ENCODE results near the gene NDUFS7.
A peak's percentile ranks its signal among the peaks of the same experiment; 100 is the strongest.

The NDUFS7 gene

DNA sequence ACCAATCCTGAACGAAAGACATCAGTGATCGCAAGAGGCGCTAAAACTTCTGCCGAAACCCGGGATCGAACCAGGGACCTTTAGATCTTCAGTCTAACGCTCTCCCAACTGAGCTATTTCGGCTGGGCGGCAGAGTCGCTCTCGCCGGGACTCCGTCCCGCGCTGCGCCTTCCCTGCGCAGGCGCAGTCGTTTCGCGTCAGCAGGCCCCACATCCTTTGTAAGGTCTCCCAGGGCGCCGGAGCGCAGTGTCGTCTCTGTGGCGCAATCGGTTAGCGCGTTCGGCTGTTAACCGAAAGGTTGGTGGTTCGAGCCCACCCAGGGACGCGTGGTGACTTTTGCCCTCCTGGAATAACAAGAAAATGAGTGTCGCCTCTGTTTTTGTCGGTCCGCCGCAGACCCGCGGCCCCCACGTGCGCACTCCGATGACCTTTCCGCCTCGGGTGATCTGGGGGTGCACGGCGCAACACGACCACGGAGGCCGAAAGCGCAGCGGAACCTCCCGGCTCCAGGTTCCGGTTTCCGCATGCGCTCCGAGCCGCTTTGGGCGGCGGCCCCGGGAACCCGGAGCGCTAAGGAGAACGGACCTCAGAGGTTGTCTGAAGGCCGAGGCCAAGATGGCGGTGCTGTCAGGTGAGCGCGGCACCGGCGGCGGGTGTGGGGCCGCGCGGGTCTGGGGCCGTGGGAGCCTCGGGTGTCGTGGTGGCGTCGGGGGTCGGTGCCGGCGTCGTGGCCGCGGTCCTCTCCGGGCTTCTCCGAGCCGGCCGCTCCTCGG is at the start of gene NDUFS7:
NDUFS7 (plus strand) TSS at position 596 of the 773 bp plus-strand sequence; CDS start at position 616, 20 bp downstream.
- peak; percentile 51 for DNase-seq

GRCh38 chr19:1336079-1336684 is 47.5 kb upstream of the NDUFS7 start:
- DNase-seq = no peak

GRCh38 chr19:1340681-1341469 is 42.8 kb upstream of the NDUFS7 start:
- no peak for DNase-seq

DNA sequence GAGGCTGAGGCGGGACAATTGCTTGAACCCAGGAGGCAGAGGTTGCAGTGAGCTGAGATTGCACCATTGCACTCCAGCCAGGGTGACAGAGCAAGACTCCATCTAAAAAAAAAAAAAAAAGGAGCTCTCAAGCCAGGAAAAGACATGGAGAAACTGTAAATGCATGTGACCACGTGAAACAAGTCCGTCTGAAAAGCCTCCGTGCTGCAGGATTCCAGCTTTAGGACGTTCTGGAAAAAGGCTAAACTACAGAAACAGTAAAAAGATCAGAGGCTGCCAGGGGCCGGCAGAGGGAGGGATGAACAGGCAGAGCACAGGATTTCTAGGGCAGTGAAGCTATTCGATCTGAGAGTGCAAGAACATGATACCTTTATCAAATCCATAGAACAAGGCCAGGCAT is 40.7 kb upstream of the NDUFS7 start:
- DNase-seq = no peak

- DNase-seq = no peak
These were observed 34.5 kb upstream of the NDUFS7 start for GRCh38 chr19:1349211-1349610.

- no peak for DNase-seq
These were observed 32.8 kb upstream of the NDUFS7 start for GRCh38 chr19:1350867-1351266.

DNA sequence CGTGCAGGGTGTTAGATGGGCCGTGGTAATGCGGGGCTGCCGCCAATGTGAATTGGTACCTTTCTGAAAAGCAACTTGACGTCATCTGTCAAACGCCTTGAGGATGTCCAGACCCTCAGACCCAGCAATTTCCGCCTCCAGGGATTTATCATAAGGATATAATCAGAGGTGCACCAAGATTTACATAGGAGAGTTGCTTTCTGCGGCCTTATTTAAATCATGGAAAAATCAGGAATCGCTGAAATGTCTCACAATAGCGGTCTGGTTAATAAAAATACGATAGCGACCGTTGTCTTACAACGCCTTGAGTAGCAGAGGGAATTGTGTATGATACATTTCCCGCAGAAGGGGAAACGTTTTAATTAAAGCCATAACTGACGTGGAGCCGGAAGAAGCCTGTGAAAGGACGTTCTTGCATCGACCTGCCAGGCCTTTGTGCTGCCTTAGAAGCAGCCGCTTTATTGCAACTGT is 32.3 kb upstream of the NDUFS7 start:
- DNase-seq = no peak

DNA sequence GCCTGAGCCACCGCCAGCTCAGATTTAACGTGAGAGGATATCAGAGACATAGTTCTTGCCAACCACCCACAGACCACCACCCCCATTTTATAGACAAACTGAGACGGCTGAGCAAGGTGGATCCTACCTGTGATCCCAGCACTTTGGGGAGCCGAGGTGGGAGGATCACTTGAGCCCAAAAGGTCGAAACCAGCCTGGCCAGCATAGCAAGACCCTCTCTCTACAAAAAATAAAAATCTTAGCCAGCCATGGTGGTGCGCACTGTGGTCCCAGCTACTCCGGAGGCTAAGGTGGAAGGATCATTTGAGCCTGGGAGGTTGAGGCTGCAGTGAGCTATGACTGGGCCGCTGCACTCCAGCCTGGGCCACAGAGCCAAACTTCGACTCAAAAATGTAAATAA is 30.6 kb upstream of the NDUFS7 start:
- DNase-seq = no peak

DNA sequence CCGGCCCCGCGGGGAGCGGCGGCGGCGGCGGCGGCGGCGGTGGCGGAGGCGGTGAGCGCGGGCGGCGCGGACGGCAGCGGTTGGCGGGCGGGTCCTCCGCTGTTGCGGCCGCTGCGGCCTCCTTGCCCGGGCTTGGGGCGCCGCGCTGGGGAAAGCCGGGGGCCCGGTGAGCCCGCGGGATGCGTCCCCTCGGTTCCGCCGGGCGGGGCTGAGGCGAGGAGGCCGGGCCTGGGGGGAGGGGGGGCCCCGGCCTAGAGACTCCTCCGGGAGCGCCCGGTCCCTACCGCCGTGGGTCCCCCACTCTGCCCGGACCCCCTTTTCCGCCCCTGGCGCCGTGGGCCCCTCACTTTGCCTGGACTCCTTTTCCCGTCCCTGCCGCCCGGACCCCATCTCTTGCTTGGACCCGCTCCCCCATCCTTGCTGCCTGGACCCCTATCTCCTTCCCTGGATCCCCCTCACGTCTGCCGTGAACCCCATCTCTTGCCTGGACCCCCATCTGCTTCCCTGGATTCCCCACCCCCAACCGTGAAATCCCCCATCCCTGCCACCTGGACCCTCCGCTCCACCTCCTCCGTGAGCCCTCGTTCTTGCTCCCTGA is 28.6 kb upstream of the NDUFS7 start:
- DNase-seq = no peak

DNA sequence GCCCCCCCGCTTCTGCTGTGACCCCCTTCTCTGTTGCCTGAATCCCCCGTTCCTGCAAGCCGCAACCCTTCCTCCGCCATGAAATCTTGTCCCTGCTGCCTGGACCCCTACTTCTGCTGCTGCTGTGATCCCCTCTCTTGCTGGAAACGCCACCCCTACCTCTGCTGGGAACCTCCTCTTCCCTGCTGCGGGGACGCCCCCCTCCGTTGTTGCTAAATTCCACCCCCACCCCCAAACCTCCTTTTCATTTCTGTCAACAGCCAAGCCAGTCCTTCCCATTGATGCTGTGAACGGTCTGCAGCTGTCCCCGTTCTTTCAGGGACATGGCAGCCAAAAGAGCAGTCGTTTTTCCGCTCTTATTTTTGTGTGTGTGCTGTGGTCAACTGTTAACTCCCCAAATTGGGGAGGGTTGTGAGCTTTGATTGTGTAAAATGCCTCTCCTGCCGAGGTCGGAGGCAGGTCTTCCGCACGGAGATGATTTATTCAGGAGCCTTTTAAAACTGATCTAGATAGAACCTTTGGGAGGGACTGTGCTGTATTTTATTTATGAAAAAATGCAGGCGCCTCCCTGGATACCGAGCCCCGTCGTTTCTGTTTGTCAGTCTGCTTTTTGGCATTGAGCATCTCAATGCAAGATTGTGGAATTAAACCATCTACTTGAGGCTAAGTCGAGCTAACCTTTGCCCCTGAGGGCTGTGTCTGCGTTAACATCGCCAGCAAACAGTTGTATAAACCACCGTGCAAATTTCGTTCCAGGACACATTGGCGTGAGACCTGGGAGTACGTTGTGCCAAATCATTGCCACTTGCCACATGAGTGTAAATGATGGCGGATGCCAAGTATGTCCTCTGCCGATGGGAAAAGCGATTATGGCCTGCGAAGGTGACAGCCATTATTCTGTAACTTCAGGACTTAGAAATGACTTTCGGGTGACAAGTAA is 27.9 kb upstream of the NDUFS7 start:
- DNase-seq = no peak

GRCh38 chr19:1356508-1356865 is 27.2 kb upstream of the NDUFS7 start:
- no peak for DNase-seq

GRCh38 chr19:1357531-1358109 is 26.1 kb upstream of the NDUFS7 start:
- no peak for DNase-seq

GRCh38 chr19:1360126-1360817 is 23.4 kb upstream of the NDUFS7 start:
- no peak for DNase-seq

DNA sequence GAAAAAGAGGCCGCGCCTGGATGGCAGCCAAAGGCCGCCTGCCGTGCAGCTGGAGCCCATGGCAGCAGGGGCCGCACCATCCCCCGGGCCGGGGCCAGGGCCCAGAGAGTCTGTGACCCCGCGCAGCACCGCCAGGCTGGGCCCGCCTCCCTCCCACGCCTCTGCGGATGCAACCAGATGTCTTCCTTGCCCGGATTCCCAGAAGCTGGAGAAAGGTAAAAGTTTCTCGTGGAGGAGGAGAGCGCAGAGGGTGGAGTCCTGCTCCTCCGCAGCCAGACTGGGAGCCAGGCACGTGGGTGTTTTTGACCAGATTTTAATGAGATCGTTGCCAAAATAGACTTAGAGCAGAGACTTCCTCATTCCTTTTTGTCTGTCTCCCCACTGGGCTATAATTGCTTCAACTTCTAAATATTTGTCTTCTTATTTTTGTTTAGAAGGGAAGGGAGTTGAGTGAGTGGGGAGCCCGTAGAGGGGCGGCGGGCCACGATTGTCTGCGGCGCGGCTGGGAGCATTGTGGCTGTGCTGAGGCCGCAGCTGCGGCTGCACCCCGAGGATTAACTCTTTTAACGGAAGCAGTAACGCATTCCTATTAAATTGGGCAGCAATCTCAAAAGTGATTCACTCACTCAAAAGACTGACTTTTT is 22.8 kb upstream of the NDUFS7 start:
- no peak for DNase-seq

DNA sequence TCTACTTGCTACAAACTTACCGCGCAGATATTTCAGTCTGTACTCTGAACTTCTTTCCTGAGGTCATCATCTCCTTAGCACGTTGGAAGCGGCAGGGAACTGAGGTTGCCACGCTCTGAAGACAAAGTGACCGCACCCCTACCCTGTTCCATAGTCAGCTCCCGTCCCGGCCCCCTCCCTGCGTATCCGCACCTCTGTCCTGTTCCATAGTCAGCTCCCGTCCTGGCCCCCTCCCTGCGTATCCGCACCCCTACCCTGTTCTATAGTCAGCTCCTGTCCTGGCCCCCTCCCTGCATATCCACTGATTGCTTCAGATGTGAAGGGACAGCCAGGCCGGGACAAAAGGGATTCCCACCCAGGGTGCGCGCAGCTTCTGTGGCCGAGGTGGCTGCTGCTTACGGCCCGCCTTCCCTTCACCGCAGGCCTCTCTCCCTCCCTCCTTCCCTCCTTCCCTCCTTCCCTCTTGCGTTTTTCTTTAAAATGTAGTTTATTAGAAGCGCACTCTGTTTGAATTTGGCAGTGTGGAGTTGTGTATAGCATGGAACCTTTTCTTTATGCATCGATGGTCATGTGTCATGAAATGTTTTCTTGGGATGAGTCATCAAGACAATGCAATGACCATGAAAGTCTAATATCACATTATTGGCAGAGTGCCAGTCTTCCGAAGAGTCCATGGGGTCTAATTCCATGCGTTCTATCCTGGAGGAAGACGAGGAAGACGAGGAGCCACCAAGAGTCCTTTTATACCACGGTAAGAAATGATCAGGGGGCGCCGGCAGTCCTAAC is 21.9 kb upstream of the NDUFS7 start:
- no peak for DNase-seq

DNA sequence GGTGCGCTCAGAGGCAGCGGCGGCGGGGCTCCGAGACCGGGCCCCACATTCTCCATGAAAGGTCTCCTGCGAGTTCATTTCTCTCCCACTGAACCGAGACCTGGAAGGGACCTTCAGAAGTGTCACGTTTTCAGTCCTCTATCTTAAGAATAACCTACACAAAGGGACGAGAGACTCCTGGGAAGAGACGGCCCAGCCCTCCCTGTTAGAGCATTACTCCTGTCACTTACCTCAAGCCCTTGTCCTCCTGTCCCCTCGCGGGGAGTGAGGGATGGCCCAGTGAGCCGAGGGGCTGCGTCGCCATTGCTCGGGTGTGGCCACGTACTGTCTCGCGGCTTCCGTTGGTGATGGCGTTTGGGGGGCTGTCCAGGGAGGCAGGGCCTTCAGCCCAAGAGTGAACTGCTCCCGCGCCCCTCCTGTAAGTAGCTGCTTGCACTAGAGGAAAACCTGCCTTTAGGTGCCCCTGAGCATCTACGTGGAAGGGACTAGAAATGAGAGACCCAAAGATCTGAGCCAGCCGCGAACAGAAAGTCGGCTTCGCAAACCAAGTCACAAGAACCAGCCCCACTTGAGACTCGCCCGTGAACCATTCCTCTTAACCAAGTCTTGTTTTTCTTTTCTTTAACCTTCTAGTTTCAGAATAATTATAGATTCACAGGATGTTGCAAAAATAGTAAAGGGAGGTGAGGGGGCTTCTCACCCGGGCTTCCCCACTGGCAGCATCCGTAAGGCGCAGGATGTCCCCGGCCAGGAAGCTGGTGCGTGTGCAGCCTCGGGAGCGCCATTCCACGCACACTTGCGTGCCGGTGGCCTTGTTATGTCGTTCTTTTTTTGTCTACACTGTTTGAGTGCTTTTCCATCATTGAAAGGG is 21.1 kb upstream of the NDUFS7 start:
- DNase-seq = no peak

- DNase-seq = no peak
These were observed 20.1 kb upstream of the NDUFS7 start for GRCh38 chr19:1363599-1363998.

- no peak for DNase-seq
These were observed 19.5 kb upstream of the NDUFS7 start for GRCh38 chr19:1364070-1364704.
